Erythroblast (primary cell): ENCODE results near the gene TOP3B.

Source experiments
- GATA1 ChIP-seq: IDR thresholded peaks from 2 replicates; pipeline ENCODE4 v1.6.1; 2011; ENCODE audit warnings: low read depth, mild to moderate bottlenecking, control low read depth, low read length, moderate library complexity
- POLR2A ChIP-seq: IDR thresholded peaks from 2 replicates; pipeline ENCODE4 v1.6.1; 2011; ENCODE audit warnings: mild to moderate bottlenecking, low read length

DNA sequence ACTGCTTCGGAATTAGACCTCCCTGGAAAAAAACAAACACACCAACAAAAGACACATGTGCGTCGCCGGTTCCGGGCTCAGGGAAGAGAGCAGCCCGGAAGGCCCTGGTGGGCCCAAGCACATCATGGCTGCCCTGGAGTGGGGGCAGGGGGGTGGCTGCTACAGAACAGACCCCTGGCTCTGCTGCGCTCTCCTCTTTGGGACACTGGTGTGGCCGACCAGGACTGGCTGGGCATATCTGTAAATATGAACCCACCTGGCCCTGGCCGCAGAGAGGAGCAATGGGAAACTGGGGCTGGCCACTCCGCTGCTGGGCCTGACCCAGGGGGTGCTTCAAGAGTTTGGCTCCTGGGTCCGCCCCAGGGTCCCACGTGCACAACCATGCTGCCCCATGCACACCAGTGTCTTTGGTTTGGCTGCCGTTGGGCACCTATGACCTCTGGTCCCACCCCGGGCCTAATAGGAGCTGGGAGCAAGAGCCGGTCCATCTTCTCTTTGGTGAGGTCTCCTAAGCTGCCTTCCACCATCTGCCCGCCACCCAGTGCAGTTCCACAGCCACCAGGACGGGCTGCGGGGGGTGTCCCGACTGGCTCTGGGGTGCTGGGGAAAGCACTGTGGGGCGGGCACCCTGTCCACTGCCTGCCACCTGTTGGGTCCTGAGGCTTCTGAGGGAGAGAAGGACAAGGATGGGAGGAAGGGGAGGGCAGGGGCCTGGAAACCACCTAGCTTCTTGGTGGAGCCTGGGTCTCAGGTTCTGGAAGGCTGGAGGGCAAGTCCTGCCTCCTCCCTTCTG lies 60.0 kb downstream of the TOP3B start:
- TF ChIP-seq POLR2A: no peak
- TF ChIP-seq GATA1: no peak
